CD4-positive, alpha-beta T cell (primary cell): ENCODE results near the gene HBM. TPM values are rescaled to one million over a fixed set of nuclear protein-coding genes. Genes with fewer than 3 reads are reported as not detected.
"Not testable (repeated sequence)": the region's sequence is repeated elsewhere in the genome, so short reads cannot be mapped to it uniquely, and the experiment has no call there.

Experiments
- ATAC-seq: fragments of 200-7000 bp; cut with Tn5 transposase; one replicate; pipeline ENCODE4 v1.10.0; 2022; ENCODE audit warnings: mild to moderate bottlenecking; ENCODE audit not compliant: poor library complexity
- CTCF ChIA-PET: fragments of 350-600 bp; sonication (Branson Sonifier 250); formaldehyde crosslinking; loops from one replicate; lab custom pipeline; 2021; ENCODE audit warnings: antibody characterized with exemption, inconsistent platforms; lab: Charles Lee
- POLR2A ChIA-PET: fragments of 350-600 bp; sonication (Branson Sonifier 250); formaldehyde crosslinking; loops from one replicate; lab custom pipeline; 2021; ENCODE audit warnings: antibody characterized with exemption, inconsistent platforms; lab: Charles Lee
- DNase-seq, 14 experiments: peaks; one replicate each; pipeline ENCODE4 v3.0.0-alpha.2; 2013 to 2020; ENCODE audit warnings: mixed read lengths in 2 of 14
- H3K27ac ChIP-seq, 2 donors: one replicate each; pipeline versions ENCODE4 v1.5.1 to v1.7.0; 2013; ENCODE audit warnings: low read length in 2 of 2, low read depth in 1 of 2, mild to moderate bottlenecking in 1 of 2
- H3K27me3 ChIP-seq, 2 experiments: 1 replicate in 1 of 2; 2 replicates in 1 of 2; pipeline versions ENCODE4 v1.6.1 to v1.7.0; 2013; ENCODE audit warnings: low read length in 2 of 2, control low read depth in 1 of 2, mild to moderate bottlenecking in 1 of 2, moderate library complexity in 1 of 2; ENCODE audit not compliant: insufficient read depth in 2 of 2, control insufficient read depth in 1 of 2
- H3K36me3 ChIP-seq: one replicate; pipeline ENCODE4 v1.6.1; 2013; ENCODE audit warnings: low read length, control low read depth; ENCODE audit not compliant: insufficient read depth
- H3K4me1 ChIP-seq: one replicate; pipeline ENCODE4 v1.6.1; 2013; ENCODE audit warnings: low read length, control low read depth; ENCODE audit not compliant: insufficient read depth
- H3K4me3 ChIP-seq: one replicate; pipeline ENCODE4 v1.5.1; 2013; ENCODE audit warnings: mild to moderate bottlenecking, low read length, moderate library complexity
- H3K9me3 ChIP-seq, 2 experiments: 1 replicate in 1 of 2; 2 replicates in 1 of 2; pipeline versions ENCODE4 v1.6.1 to v1.7.0; 2013; ENCODE audit warnings: low read length in 2 of 2, mild to moderate bottlenecking in 2 of 2, control low read depth in 1 of 2, moderate library complexity in 1 of 2; ENCODE audit not compliant: control insufficient read depth in 1 of 2, insufficient read depth in 1 of 2
- H3K27ac Mint-ChIP-seq: one replicate; pipeline ENCODE4 v1.8.0; 2020; ENCODE audit warnings: mixed read lengths
- H3K27me3 Mint-ChIP-seq: one replicate; pipeline ENCODE4 v1.8.0; 2021; ENCODE audit warnings: mixed read lengths
- H3K36me3 Mint-ChIP-seq: one replicate; pipeline ENCODE4 v1.8.0; 2021; ENCODE audit warnings: low read depth, mixed read lengths
- H3K4me1 Mint-ChIP-seq: one replicate; pipeline ENCODE4 v1.8.0; 2021; ENCODE audit warnings: low read depth, mixed read lengths
- H3K4me3 Mint-ChIP-seq: one replicate; pipeline ENCODE4 v1.8.0; 2020; ENCODE audit warnings: mild to moderate bottlenecking, mixed read lengths
- H3K9me3 Mint-ChIP-seq: one replicate; pipeline ENCODE4 v1.8.0; 2020; ENCODE audit warnings: mixed read lengths
- intact Hi-C, 2 experiments: fragments of 100-400 bp; cut with DNase I in 1 of 2; cut with micrococcal nuclease in 1 of 2; formaldehyde crosslinking; loops; one replicate each; pipeline versions ENCODE4 v1.15.1 to v1.9.0; 2023 to 2025; cut with DNase I, micrococcal nuclease
- total RNA-seq, 174 experiments: library from RNA in 2 of 174; stranded (reverse) in 2 of 174; gene quantifications; one replicate each; pipeline ENCODE4 v1.2.3 and lab custom pipeline; 2021 to 2026
- TF ChIP-seq, protein P1 (sequence below): fragments of 200-600 bp; IDR thresholded peaks from one replicate; pipeline ENCODE4 v1.8.0; 2022; ENCODE audit warnings: antibody characterized with exemption, mild to moderate bottlenecking

HBM gene
- total RNA-seq, 2 experiments from 2014 or later = not detected

DNA sequence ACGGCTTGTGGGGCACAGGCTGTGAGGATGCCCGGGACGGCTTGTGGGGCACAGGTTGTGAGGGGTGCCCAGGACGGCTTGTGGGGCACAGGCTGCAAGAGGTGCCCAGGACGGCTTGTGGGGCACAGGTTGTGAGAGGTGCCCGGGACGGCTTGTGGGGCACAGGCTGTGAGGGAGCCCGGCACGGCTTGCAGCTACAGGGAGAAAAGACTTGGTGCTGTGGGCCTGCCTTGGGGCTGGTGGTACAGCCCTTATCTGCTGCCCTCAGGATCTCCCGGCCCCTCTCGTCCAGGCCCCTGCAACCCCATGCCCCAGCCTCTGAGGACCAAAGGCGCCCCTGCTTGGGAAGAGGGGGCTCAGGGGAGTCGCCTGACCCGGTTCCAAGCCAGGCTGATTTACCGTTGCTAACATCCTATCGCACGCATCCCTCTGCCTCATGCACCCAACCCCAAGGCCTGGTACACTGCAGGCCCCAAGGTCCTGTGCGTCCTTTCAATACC is 5.0 kb upstream of the HBM start:
- TF ChIP-seq, protein P1, sequence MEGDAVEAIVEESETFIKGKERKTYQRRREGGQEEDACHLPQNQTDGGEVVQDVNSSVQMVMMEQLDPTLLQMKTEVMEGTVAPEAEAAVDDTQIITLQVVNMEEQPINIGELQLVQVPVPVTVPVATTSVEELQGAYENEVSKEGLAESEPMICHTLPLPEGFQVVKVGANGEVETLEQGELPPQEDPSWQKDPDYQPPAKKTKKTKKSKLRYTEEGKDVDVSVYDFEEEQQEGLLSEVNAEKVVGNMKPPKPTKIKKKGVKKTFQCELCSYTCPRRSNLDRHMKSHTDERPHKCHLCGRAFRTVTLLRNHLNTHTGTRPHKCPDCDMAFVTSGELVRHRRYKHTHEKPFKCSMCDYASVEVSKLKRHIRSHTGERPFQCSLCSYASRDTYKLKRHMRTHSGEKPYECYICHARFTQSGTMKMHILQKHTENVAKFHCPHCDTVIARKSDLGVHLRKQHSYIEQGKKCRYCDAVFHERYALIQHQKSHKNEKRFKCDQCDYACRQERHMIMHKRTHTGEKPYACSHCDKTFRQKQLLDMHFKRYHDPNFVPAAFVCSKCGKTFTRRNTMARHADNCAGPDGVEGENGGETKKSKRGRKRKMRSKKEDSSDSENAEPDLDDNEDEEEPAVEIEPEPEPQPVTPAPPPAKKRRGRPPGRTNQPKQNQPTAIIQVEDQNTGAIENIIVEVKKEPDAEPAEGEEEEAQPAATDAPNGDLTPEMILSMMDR = no peak
- POLR2A ChIA-PET = no interaction called here
- no peak for DNase-seq
- Histone ChIP-seq H3K4me3 (no peak overlapping the region), H3K27ac (no peak overlapping the region), H3K9me3 (peaks cover 0 to 8% of the 10 kb centered on the region in 2 experiments), H3K36me3 (no peaks in the 10 kb centered on the region), H3K4me1 (peaks cover 9% of the 10 kb centered on the region), H3K27me3 (peaks cover 25 to 29% of the 10 kb centered on the region in 2 experiments)
- intact Hi-C loops = no loop called here
- no peak for ATAC-seq
- no peaks in the 10 kb centered on the region for H3K36me3 Mint-ChIP-seq
- peaks cover 52% of the 10 kb centered on the region for H3K27me3 Mint-ChIP-seq
- CTCF ChIA-PET = no interaction called here
- no peaks in the 10 kb centered on the region for H3K9me3 Mint-ChIP-seq
- H3K4me1 Mint-ChIP-seq = peaks cover 4% of the 10 kb centered on the region
- no peak overlapping the region for H3K4me3 Mint-ChIP-seq
- H3K27ac Mint-ChIP-seq = no peak overlapping the region

DNA sequence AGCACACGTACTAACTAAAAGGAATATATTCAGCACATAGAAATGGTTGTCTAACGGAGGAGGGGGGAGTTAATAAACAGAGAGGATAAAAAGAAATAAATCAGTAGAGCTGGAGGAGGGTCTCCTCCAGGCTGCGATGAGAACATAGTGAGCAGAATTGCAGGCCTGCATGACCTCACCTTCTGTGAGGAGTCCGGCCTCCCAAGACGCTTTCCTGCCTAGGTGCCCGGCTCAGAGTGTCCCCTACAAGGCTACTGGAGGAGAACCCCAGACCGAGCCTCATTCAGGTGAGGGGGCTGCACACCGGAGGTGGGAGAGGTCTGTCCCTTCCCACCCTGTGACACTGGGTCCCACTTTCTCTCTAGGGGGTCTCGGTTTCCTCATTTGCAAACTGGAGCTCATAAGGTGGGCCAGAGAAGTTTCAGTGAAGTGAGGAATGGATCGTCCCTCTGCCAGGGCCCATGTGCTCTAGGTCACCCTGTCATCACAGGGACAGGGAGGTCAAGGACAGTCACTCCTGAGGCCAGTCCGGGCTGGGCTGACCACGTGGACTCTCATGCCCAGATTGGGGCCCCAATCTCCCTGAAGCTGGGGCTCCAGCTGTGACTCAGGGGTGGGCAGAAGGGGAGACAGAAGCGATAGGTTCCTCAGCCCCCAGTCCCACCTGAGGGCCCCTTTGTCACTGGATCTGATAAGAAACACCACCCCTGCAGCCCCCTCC is 3.3 kb upstream of the HBM start:
- H3K27me3 Mint-ChIP-seq = peaks cover 56% of the 10 kb centered on the region
- ChIA-PET POLR2A (no interaction called here), CTCF (no interaction called here)
- H3K27ac Mint-ChIP-seq = no peak overlapping the region
- no peaks in the 10 kb centered on the region for H3K9me3 Mint-ChIP-seq
- no peak overlapping the region for H3K4me3 ChIP-seq
- no peak overlapping the region for H3K4me3 Mint-ChIP-seq
- DNase-seq (no peak), ATAC-seq (no peak)
- H3K27ac ChIP-seq = no peak overlapping the region
- TF ChIP-seq, protein P1 = no peak
- peaks cover 0 to 13% of the 10 kb centered on the region in 2 experiments for H3K9me3 ChIP-seq
- H3K4me1 ChIP-seq = peaks cover 23% of the 10 kb centered on the region
- peaks cover 4% of the 10 kb centered on the region for H3K4me1 Mint-ChIP-seq
- intact Hi-C loops = no loop called here
- no peaks in the 10 kb centered on the region for H3K36me3 ChIP-seq
- no peaks in the 10 kb centered on the region for H3K36me3 Mint-ChIP-seq
- peaks cover 35 to 37% of the 10 kb centered on the region in 2 experiments for H3K27me3 ChIP-seq

DNA sequence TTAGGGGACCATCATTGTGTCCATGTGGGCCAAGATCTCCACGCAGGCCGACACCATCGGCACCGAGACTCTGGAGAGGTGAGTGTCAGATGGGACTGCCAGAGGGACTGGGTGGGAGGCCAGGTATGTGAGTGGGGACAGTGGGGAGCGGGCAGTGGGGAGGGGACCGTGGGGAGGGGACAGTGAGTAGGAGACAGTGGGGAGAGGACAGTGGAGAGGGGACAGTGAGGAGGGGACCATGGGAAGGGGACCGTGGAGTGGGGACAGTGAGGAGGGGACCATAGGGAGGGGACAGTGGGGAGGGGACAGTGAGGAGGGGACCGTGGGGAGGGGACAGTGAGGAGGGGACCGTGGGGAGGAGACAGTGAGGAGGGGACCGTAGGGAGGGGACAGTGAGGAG is 2.6 kb upstream of the HBM start:
- H3K27ac ChIP-seq, H3K36me3 ChIP-seq, H3K4me1 Mint-ChIP-seq, intact Hi-C loops, DNase-seq, H3K27ac Mint-ChIP-seq, H3K4me3 ChIP-seq, H3K9me3 Mint-ChIP-seq, ATAC-seq, H3K36me3 Mint-ChIP-seq, H3K4me3 Mint-ChIP-seq, CTCF ChIA-PET, POLR2A ChIA-PET: not testable (repeated sequence)
- H3K27me3 ChIP-seq = peaks cover 41 to 45% of the 10 kb centered on the region in 2 experiments
- peaks cover 23% of the 10 kb centered on the region for H3K4me1 ChIP-seq
- H3K9me3 ChIP-seq = peaks cover 0 to 13% of the 10 kb centered on the region in 2 experiments
- peaks cover 56% of the 10 kb centered on the region for H3K27me3 Mint-ChIP-seq

DNA sequence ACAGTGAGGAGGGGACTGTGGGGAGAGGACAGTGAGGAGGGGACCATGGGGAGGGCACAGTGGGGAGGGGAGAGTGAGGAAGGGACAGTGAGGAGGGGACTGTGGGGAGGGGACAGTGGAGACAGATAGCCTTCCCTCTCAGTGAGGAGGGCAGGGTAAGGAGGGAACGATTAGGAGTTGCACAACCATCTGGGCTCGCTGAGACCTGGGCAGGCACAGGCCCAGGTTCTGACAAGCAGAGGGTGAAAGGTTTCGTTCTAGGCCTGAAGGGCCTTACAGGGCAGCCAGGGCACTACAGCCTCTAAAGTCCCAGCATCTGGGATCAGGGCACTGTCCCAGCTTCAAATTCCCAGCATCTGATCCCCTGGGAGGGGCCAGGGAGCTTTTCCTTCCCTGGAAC is 2.1 kb upstream of the HBM start:
- H3K4me3 Mint-ChIP-seq, H3K4me1 Mint-ChIP-seq, H3K27ac ChIP-seq, H3K9me3 Mint-ChIP-seq, DNase-seq, H3K36me3 Mint-ChIP-seq, H3K27ac Mint-ChIP-seq, CTCF ChIA-PET, H3K36me3 ChIP-seq, ATAC-seq, H3K4me3 ChIP-seq, intact Hi-C loops, POLR2A ChIA-PET: not testable (repeated sequence)
- H3K27me3 ChIP-seq = peaks cover 43 to 50% of the 10 kb centered on the region in 2 experiments
- peaks cover 57% of the 10 kb centered on the region for H3K27me3 Mint-ChIP-seq
- H3K9me3 ChIP-seq = peaks cover 0 to 13% of the 10 kb centered on the region in 2 experiments
- peaks cover 23% of the 10 kb centered on the region for H3K4me1 ChIP-seq

DNA sequence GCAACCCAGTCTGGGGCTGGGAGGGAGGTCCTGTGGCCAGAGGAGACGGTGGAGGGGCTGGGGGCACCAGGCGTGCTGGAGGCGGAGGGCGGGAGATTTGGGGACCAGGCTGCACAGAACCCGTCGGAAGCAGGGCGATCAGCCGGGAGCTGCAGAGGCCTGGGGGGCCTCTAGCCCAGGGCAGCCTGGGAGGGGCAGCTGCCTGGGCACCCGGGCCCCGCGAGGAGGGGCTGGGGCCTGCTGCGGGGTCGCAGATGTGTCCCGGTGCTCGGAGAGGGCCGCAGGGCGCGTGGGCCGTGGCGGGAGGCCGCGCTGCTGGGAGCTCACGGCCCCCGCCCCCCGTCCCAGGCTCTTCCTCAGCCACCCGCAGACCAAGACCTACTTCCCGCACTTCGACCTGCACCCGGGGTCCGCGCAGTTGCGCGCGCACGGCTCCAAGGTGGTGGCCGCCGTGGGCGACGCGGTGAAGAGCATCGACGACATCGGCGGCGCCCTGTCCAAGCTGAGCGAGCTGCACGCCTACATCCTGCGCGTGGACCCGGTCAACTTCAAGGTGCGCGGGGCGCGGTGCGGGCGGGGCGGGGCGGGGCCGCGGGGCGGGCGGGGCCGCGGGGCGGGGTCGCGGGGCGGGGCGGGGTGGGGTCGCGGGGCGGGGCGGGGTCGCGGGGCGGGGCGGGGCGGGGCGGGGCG is 1.5 kb upstream of the HBM start:
- intact Hi-C loops, H3K36me3 ChIP-seq, H3K9me3 Mint-ChIP-seq, H3K36me3 Mint-ChIP-seq, DNase-seq, H3K4me1 Mint-ChIP-seq, CTCF ChIA-PET, H3K4me3 ChIP-seq, POLR2A ChIA-PET, H3K27ac ChIP-seq, H3K27ac Mint-ChIP-seq, H3K4me3 Mint-ChIP-seq: not testable (repeated sequence)
- H3K4me1 ChIP-seq = peaks cover 23% of the 10 kb centered on the region
- peaks cover 49 to 56% of the 10 kb centered on the region in 2 experiments for H3K27me3 ChIP-seq
- peaks cover 59% of the 10 kb centered on the region for H3K27me3 Mint-ChIP-seq
- peak; percentile 22 for ATAC-seq
- peaks cover 0 to 13% of the 10 kb centered on the region in 2 experiments for H3K9me3 ChIP-seq
